AG04450 (cell line): ENCODE results near the gene CXCL12. TPM values are rescaled to one million over a fixed set of nuclear protein-coding genes. Genes with fewer than 3 reads are reported as not detected.

ENCODE experiments used
- CTCF ChIA-PET: fragments of 300-600, 350-600 bp; formaldehyde crosslinking; extraction: SDS; loops from one replicate; lab custom pipeline; 2022; ENCODE audit warnings: antibody characterized with exemption, inconsistent platforms; lab: Charles Lee
- POLR2A ChIA-PET: fragments of 350-600 bp; formaldehyde crosslinking; extraction: SDS; loops from one replicate; lab custom pipeline; 2021; ENCODE audit warnings: antibody characterized with exemption, inconsistent platforms; lab: Yijun Ruan, JAX
- DNase-seq: peaks from one replicate; pipeline ENCODE4 v3.0.0-alpha.2; 2011; ENCODE audit warnings: low read depth, low spot score
- H3K27ac ChIP-seq: one replicate; pipeline ENCODE4 v1.5.1; 2012; ENCODE audit warnings: low read depth, low read length, control low read depth
- H3K27me3 ChIP-seq: one replicate; pipeline ENCODE4 v1.6.0; 2012; ENCODE audit warnings: low read length; ENCODE audit not compliant: control insufficient read depth, insufficient read depth
- H3K4me3 ChIP-seq: 2 replicates; pipeline ENCODE4 v1.5.1; 2011; ENCODE audit warnings: mild to moderate bottlenecking, low read depth, low read length, control low read depth
- H3K9me3 ChIP-seq: 2 replicates; pipeline ENCODE4 v1.5.1; 2012; ENCODE audit warnings: low read length; ENCODE audit not compliant: control insufficient read depth, insufficient read depth
- polyA plus RNA-seq: library from polyadenylated mRNA; depleted of rRNA; stranded (reverse); fragments of >200 nt; gene quantifications from 2 replicates; pipeline ENCODE4 v1.2.3, GENCODE V29; 2011
- TF ChIP-seq, protein P1 (sequence below): IDR thresholded peaks from 2 replicates; pipeline ENCODE4 v1.5.1; 2011; ENCODE audit warnings: low read depth, low read length, control low read depth, inconsistent platforms

The CXCL12 gene
- polyA plus RNA-seq, 1 experiment, result 93.4 TPM

DNA sequence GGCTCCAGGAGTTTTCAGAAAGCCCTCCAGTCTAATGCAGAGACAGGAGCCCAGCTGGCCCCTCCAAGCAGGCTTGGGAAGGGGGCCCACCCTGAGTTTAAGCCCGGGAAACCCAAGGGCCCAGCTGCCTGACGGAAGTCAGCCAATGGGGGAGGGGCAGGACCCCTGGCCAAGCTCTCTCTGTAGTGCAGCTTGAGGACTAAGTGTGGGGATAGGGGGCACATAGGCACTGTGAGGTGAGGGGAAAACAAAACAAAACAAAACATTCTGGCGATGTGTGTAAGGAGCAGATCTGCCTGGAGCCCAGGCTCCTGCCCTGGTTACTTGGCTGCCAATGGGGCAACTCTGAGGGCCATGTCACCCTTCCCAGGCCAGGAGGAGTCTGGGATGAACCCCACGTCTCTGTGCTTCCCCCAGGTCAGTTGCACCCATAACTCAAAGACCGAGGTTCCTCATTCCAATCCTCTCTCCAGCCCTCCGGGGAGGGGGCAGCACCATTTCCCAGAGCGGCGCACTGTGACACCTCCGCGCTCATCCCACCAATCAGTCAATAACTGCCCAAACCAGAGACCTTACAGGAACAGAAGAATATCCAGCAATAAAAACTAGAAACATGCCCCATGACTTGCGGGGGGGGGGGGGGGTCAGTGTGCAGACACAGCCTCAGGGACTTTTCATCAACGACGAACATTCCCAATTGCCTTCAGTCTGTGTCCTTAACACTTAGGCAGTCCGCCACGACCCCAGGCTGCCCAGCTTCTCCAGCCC is 1.7 kb downstream of the CXCL12 start:
- DNase-seq, result no peak
- H3K27me3 ChIP-seq, result no peaks in the 10 kb centered on the region
- peak overlapping the region; percentile 73 for H3K4me3 ChIP-seq
- CTCF ChIA-PET, result interaction anchor here (0.7 to 1.5 kb wide), 5 partner anchors 475 to 711 kb away, joined by 3 to 4 read pairs (median 3); no protein-coding TSS in a partner anchor
- H3K9me3 ChIP-seq, result no peaks in the 10 kb centered on the region; the same call in 1 of the 2 replicates
- peak overlapping the region; percentile 21 for H3K27ac ChIP-seq
- TF ChIP-seq, protein P1, sequence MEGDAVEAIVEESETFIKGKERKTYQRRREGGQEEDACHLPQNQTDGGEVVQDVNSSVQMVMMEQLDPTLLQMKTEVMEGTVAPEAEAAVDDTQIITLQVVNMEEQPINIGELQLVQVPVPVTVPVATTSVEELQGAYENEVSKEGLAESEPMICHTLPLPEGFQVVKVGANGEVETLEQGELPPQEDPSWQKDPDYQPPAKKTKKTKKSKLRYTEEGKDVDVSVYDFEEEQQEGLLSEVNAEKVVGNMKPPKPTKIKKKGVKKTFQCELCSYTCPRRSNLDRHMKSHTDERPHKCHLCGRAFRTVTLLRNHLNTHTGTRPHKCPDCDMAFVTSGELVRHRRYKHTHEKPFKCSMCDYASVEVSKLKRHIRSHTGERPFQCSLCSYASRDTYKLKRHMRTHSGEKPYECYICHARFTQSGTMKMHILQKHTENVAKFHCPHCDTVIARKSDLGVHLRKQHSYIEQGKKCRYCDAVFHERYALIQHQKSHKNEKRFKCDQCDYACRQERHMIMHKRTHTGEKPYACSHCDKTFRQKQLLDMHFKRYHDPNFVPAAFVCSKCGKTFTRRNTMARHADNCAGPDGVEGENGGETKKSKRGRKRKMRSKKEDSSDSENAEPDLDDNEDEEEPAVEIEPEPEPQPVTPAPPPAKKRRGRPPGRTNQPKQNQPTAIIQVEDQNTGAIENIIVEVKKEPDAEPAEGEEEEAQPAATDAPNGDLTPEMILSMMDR, result no peak
- POLR2A ChIA-PET, result no interaction called here

DNA sequence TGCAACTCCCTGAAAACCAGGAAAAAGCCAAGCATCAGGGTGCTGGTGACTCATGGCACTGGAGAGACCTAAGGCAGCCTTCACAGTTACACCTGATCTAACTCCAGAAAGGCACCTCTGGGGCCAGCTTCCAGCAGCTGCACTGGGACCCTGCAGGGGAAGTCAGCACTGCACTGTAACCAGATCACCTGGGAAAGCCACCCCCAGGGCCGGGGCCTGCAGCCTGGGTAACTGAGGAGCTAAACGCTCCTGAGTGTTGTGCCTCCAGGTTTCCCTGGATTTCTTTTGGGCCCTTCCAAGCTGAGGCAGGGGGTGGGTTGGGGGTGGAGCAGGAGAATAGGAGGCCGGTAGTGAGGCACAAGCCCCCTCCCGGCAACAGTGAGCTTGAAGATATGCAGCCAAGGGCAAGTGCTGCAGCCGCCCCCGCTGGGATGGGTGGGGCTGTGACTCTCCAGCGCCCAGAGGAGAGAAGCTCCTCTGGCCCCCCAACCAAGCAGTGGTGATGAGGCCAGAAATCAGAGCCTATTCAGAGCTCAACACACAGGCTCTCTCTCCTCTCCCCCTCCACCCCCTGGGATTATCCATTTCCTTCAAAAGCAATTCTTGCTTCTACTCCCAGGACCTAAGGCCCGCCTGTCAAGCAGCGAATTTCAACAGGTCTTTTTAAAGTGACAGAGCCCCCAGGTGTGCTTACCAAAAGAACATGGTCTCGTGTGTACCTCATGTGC is 2.6 kb downstream of the CXCL12 start:
- peak overlapping the region; percentile 73 for H3K4me3 ChIP-seq
- DNase-seq, result no peak
- no peaks in the 10 kb centered on the region for H3K27me3 ChIP-seq
- H3K9me3 ChIP-seq, result no peaks in the 10 kb centered on the region; the same call in 1 of the 2 replicates
- POLR2A ChIA-PET, result no interaction called here
- CTCF ChIA-PET, result interaction anchor here (0.6 to 1.2 kb wide), 5 partner anchors 71 to 710 kb away, joined by 3 to 6 read pairs (median 4); no protein-coding TSS in a partner anchor
- H3K27ac ChIP-seq, result peak overlapping the region; percentile 21
- TF ChIP-seq, protein P1, result no peak

DNA sequence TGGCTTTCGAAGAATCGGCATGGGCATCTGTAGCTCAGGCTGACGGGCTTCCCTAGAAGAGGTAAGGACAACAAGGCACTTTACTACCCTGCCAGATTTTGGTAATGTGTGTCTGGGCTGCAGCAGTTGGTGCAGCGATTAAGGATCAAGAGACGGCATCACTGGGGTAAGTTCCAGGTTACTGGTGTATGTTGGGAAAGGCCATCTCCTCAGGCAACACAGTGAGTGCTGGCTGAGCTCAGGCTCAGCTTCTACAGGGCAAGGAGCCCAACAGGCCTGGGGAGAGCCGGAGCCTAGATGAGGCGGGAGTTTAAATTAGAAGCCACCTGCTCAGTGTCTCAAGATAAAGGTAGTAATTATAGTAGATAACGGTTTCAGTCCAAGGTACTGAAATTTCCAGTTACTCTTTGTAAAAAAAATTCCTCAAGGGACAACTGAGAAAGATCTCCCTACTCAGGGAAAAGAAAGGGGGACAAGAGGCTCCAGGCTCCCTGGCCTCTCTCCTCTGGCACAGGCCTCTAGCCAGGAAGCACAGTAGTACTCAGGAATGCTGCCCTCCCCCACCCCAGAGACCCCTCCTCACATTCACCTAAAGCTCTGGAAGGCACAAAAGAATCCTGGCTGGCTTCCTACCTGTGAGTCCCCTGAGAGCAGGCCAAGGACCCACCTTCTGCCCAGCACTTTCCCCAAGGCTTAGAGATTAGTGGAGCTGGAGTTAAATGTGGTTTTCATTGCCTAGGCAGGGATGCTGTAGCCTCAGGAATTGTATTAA is 3.9 kb downstream of the CXCL12 start:
- H3K27ac ChIP-seq, result no peak overlapping the region
- no peak for DNase-seq
- H3K9me3 ChIP-seq, result no peaks in the 10 kb centered on the region; the same call in 1 of the 2 replicates
- TF ChIP-seq, protein P1, result no peak
- H3K27me3 ChIP-seq, result no peaks in the 10 kb centered on the region
- no peak overlapping the region for H3K4me3 ChIP-seq
- ChIA-PET CTCF (interaction anchor here (1.6 kb wide), 1 partner anchor 70 kb away, joined by 4 read pairs; no protein-coding TSS in a partner anchor), POLR2A (no interaction called here)

DNA sequence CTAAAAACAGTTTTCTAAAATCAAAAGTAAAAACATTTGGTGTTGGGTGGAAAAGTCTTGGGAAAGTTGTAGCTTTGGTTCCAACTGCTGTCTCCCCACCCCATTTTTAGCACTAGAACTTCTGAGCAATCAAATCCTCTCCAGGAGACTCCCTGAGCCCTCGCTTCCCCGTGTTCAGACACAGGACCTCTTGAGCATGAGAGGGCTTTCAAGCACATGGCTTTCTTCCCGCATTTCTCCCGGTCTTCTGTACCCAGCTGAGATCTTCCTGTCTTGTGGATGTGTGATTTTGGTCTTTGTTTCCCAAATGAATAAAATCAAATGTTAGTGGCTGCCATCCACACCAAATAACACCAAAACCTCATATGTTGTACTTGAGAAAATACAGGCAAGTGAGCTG is 5.0 kb downstream of the CXCL12 start:
- DNase-seq, result no peak
- Histone ChIP-seq H3K27me3 (no peaks in the 10 kb centered on the region), H3K27ac (no peak overlapping the region), H3K9me3 (no peaks in the 10 kb centered on the region; the same call in 1 of the 2 replicates), H3K4me3 (no peak overlapping the region)
- POLR2A ChIA-PET, result no interaction called here
- TF ChIP-seq, protein P1, result no peak
- CTCF ChIA-PET, result interaction anchor here (1.6 kb wide), 1 partner anchor 69 kb away, joined by 4 read pairs; no protein-coding TSS in a partner anchor
